GM18505 (cell line): ENCODE results near the gene TCAIM.
"Not testable (repeated sequence)": the region's sequence is repeated elsewhere in the genome, so short reads cannot be mapped to it uniquely, and the experiment has no call there.

Source experiments
- ATAC-seq: cut with Tn5 transposase; IDR thresholded peaks from one replicate; pipeline ENCODE4 v1.9.1; 2021; ENCODE audit not compliant: unreplicated experiment
- POLR2A ChIP-seq: IDR thresholded peaks from 4 replicates; pipeline ENCODE4 v1.6.1; 2011; ENCODE audit warnings: borderline replicate concordance; ENCODE audit not compliant: insufficient read depth, insufficient read length; ENCODE audit errors: extremely low read depth

Gene TCAIM

GRCh38 chr3:44414517-44415090 is 76.0 kb downstream of the TCAIM start:
- ATAC-seq: no peak

GRCh38 chr3:44415421-44415820 is 76.9 kb downstream of the TCAIM start:
- no peak for ATAC-seq
- TF ChIP-seq POLR2A: no peak

More at GRCh38 chr3:44414517-44415090, 76.0 kb downstream of the TCAIM start:
- TF ChIP-seq POLR2A: no peak

GRCh38 chr3:44416031-44417030 is 77.8 kb downstream of the TCAIM start:
- no peak for TF ChIP-seq POLR2A
- no peak for ATAC-seq

DNA sequence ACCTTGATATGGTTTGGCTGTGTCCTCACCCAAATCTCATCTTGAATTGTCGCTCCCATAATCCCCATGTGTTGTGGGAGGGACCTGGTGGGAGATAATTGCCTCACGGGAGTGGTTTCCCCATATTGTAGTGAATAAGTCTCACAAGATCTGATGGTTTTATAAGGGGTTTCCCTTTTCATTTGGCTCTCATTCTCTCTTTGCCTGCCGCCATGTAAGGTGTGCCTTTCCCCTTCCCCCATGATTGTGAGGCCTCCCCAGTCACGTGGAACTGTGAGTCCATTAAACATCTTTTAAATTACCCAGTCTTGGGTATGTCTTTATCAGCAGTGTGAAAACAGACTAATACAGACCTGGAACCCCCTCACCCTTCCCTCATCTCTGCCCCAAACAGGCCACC is 79.6 kb downstream of the TCAIM start:
- ATAC-seq: not testable (repeated sequence)

DNA sequence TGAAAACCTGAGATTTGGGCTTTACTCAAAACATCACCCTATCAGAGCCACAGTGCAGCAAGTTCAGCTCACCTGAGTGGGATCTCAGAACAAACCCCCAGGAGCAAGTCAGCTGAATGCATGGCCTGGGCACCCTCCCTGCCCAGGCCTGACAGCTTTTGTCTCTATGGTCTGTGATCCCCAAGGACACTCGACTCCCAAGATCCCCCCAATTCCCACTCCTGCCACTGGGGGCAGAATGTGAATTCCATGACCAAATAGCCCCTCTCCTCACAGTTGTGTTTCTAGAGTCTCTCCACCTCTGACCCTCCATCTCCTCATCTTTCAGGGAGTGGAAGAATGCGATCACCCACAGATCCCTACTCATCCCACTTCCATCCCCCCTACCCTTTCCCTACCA is 80.0 kb downstream of the TCAIM start:
- TF ChIP-seq POLR2A: no peak
- ATAC-seq: no peak

DNA sequence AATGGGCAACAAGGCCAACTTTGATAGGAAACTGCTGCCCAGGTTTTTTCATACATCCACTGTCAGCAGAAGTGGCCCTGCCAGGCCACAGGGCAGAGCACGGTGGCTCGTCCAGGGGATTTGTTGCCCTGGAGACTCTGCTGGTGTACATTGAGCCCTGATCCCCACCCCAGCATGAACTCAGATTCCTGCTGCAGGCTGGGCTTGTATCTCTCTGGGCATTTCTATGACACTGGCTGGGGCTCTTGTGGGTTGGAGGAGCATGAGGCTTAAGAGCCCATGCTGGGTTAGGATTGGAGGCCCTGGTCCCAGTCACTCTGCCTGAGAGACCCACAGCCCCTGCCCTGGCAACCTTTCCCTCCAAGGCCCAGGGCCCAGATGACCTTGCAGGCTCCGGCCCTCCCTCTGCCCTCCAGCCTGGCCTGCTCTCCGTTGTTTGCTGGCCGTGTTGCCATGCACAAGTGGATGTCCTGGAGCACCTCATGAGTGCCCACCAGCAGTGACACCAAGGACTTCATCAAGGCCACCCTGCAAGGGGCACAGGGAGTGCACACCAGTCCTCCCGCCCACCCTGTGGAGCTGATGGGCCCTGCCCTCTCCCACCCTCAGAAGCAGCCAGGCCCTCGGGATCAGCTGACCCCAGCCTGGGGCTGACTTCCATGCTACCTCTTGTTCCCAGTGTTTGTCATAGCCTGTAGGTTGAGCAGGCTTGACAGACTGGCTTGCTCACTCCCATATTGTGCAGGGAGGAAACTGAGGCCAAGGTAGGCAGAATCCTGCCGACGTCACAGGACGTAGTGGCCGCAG is 80.8 kb downstream of the TCAIM start:
- ATAC-seq: no peak
- no peak for TF ChIP-seq POLR2A

DNA sequence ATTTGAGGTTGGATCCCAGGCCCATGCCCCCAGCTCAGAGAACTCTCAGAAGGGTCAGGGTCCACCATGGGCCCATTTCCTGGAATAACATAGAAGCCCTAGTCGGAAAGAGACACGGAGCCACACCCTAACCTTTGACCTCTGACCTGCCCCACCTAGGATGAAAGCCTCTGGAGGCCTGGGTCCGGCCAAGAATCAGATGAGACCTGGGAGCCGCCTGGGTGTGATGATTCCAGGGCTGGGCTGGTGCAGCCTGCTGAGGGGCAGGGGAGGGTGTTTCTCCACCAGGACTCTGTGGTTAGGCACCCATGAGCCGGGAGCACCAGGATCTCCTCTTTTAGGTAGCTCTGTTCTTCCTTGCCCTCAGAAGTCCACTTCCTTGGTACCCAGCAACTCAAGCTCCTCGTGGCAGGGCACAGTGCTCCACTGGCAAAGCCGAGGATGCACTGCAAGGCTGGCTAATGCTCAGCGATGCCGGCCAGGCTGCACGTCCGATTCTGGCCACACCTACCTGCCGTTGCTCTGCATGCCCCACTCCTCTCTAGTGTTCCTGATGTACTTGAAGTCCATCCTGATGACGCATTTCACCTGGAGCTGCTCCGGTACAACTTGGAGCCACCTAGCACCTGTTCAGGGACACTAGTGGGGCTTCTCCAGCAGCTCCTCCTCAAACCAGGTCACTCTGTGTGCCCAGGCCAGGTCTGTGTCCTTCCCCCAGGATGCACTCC is 81.5 kb downstream of the TCAIM start:
- TF ChIP-seq POLR2A: no peak
- no peak for ATAC-seq

DNA sequence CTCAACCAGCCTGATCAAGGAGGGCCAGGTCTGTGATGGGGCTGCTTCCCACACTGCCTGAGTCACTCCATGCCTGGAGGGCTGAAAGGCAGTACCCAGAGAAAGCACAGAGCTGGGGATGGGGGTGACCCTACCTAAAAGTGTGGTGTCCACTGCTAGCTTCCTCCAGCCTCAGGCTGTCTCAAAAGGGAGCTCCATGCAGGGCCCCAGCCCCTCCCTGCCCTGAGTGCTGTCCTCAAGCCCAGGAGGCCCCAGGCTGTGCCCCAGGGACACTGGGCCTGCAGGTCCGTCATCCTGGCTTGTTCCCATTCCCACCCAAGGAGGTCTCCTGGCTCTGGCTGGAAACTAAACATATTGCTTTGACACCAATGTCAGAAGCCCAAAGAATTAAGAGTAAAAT is 82.1 kb downstream of the TCAIM start:
- no peak for TF ChIP-seq POLR2A
- no peak for ATAC-seq

- ATAC-seq: no peak
- TF ChIP-seq POLR2A: no peak
Observed at GRCh38 chr3:44421280-44421679, 82.7 kb downstream of the TCAIM start.

- no peak for ATAC-seq
- no peak for TF ChIP-seq POLR2A
Observed at GRCh38 chr3:44424758-44425157, 86.2 kb downstream of the TCAIM start.

DNA sequence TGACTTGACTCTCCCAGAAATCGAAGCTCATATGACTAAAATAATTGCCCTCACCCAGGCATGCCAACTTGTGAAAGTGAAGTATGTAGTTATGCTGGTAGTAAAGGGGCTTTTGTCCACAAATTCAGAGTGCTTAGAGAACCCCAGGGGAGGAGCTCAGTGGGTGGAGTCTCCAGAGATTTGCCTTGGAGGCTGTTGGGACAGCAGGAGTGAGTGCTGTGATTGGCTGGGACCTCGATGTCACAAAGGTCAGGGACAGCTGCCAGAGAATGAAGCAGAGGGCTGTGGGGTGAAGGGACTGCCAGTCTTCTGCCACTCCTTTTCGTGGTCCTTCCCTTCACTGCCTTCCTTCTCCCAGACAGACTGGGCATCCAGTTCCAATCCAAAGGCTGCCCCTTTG is 89.1 kb downstream of the TCAIM start:
- no peak for TF ChIP-seq POLR2A
- ATAC-seq: no peak

DNA sequence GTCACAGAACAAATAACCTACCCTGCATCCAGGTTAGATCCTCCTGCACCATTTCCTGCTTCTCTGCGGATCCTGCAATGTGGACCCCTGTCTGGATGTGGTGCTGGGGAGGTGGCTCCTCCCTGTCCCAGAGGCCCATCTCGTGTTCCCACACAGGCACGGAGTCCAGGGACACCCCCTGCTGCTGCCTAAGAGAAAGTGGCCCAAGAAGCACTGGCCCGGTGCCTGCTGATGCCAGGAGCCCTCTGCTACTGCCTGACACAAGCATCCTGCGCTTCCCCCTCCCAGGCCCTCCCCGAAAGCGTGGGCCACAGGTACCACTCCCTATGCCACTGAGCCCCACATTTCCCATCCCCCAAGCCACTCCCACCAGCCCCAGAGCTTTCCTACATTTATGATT is 90.3 kb downstream of the TCAIM start:
- no peak for ATAC-seq
- no peak for TF ChIP-seq POLR2A

DNA sequence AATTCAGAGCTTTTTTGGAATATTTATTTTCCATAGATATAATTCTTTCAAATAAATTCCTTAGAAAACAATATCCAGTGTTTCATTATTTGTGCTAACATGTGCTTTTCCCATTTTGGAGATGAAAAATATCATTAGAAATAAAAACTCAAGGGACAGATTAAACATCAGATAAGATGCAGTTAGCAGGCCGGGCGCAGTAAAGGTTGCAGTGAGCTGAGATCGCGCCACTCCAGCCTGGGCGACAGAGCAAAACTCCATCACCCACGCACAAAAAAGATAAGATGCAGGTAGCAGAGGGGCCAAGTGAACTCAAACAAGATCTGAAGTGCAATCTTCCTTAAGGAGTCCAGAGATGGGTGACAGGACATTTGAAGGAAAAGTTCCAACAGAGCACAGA is 90.9 kb downstream of the TCAIM start:
- no peak for TF ChIP-seq POLR2A
- ATAC-seq: no peak
